CD4-positive, CD25-positive, alpha-beta regulatory T cell (primary cell): Measurements from ENCODE around the gene PLEKHG3. TPM values are rescaled to one million over a fixed set of nuclear protein-coding genes. Genes with fewer than 3 reads are reported as not detected.

Source experiments
- ATAC-seq, 2 donors: fragments of 150-1000 bp; cut with Tn5 transposase; one replicate each; pipeline ENCODE4 v1.10.0; 2021; ENCODE audit warnings: low read depth in 2 of 2, moderate number of reproducible peaks in 2 of 2, moderate library complexity in 1 of 2
- DNase-seq, 3 donors: peaks; one replicate each; pipeline versions ENCODE4 v3.0.0 to v3.0.0-alpha.2; 2012 to 2022; ENCODE audit warnings: mixed read lengths in 1 of 3
- H3K27ac ChIP-seq: one replicate; pipeline ENCODE4 v1.7.0; 2013; ENCODE audit warnings: mild to moderate bottlenecking, low read length; ENCODE audit not compliant: insufficient read depth, poor library complexity, severe bottlenecking
- H3K27me3 ChIP-seq: one replicate; pipeline ENCODE4 v1.7.0; 2013; ENCODE audit warnings: low read length; ENCODE audit not compliant: control insufficient read depth, insufficient read depth
- H3K36me3 ChIP-seq: one replicate; pipeline ENCODE4 v1.7.0; 2013; ENCODE audit warnings: mild to moderate bottlenecking, low read length, moderate library complexity; ENCODE audit not compliant: control insufficient read depth, insufficient read depth
- H3K4me1 ChIP-seq: 2 replicates; pipeline ENCODE4 v1.7.0; 2013; ENCODE audit warnings: mild to moderate bottlenecking, low read length; ENCODE audit not compliant: insufficient read depth, control insufficient read depth, poor library complexity, severe bottlenecking
- H3K4me3 ChIP-seq: one replicate; pipeline ENCODE4 v1.7.0; 2013; ENCODE audit warnings: low read depth, mild to moderate bottlenecking, low read length, moderate library complexity
- H3K9me3 ChIP-seq, 2 experiments: 1 replicate in 1 of 2; 2 replicates in 1 of 2; pipeline ENCODE4 v1.7.0; 2013; ENCODE audit warnings: low read length in 2 of 2, mild to moderate bottlenecking in 1 of 2, moderate library complexity in 1 of 2; ENCODE audit not compliant: control insufficient read depth in 2 of 2
- H3K27ac Mint-ChIP-seq, 3 donors: one replicate each; pipeline ENCODE4 v1.8.0; 2020 to 2022; ENCODE audit warnings: mild to moderate bottlenecking in 3 of 3, mixed read lengths in 3 of 3, moderate library complexity in 2 of 3
- H3K27me3 Mint-ChIP-seq: one replicate; pipeline ENCODE4 v1.8.0; 2022; ENCODE audit warnings: mild to moderate bottlenecking, mixed read lengths
- H3K36me3 Mint-ChIP-seq: one replicate; pipeline ENCODE4 v1.8.0; 2020; ENCODE audit warnings: mixed read lengths
- H3K4me1 Mint-ChIP-seq, 4 donors: one replicate each; pipeline ENCODE4 v1.8.0; 2020 to 2022; ENCODE audit warnings: mixed read lengths in 4 of 4, mild to moderate bottlenecking in 1 of 4
- H3K4me3 Mint-ChIP-seq, 4 donors: one replicate each; pipeline ENCODE4 v1.8.0; 2020 to 2022; ENCODE audit warnings: mild to moderate bottlenecking in 4 of 4, mixed read lengths in 4 of 4, moderate library complexity in 3 of 4
- H3K9me3 Mint-ChIP-seq, 7 donors: one replicate each; pipeline ENCODE4 v1.8.0; 2020 to 2022; ENCODE audit warnings: mixed read lengths in 7 of 7, mild to moderate bottlenecking in 3 of 7, moderate library complexity in 2 of 7
- polyA plus RNA-seq, 4 donors: library from polyadenylated mRNA; unstranded; fragments of 300-500 nt; fragmentation: Illumina TruSeq; gene quantifications; one replicate each; pipeline ENCODE4 v1.2.3, GENCODE V29; 2021
- total RNA-seq: library from RNA; stranded (reverse); gene quantifications from one replicate; pipeline ENCODE4 v1.2.3, GENCODE V29; 2022

Gene PLEKHG3
- total and polyA plus RNA-seq, 5 donors from 2014 or later = 2.1 to 31.9 (median 4.7) TPM

DNA sequence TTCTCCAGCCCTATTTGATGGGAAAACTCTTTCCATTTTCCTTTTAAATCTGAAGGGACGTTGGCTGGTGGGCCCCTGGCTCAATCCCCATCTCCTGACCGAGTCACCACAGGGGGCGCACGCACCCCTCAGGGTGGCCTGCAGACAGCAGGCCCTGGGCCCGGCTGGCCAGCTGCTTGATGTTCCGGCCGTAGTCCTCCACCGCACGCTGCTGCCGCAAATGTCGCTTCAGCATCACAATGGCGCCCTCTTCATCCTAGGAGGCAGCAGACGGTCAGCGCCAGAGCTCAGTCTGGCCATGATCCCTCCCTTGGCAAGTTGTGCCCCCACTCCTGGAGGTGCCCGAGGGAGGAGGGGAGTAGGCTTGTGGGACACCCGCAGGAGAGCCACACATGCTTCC, 70.0 kb downstream of the PLEKHG3 start:
- Histone ChIP-seq H3K36me3 (no peaks in the 10 kb centered on the region), H3K4me3 (no peak overlapping the region), H3K27me3 (no peaks in the 10 kb centered on the region), H3K9me3 (no peaks in the 10 kb centered on the region), H3K4me1 (peaks cover 12% of the 10 kb centered on the region), H3K27ac (no peak overlapping the region)
- DNase-seq = no peak
- Mint-ChIP-seq H3K27me3 (no peaks in the 10 kb centered on the region), H3K4me3 (no peak overlapping the region), H3K9me3 (no peaks in the 10 kb centered on the region), H3K27ac (no peak overlapping the region), H3K36me3 (no peaks in the 10 kb centered on the region), H3K4me1 (peaks cover 0 to 19% (median 4%) of the 10 kb centered on the region in 4 donors)
- ATAC-seq = no peak

DNA sequence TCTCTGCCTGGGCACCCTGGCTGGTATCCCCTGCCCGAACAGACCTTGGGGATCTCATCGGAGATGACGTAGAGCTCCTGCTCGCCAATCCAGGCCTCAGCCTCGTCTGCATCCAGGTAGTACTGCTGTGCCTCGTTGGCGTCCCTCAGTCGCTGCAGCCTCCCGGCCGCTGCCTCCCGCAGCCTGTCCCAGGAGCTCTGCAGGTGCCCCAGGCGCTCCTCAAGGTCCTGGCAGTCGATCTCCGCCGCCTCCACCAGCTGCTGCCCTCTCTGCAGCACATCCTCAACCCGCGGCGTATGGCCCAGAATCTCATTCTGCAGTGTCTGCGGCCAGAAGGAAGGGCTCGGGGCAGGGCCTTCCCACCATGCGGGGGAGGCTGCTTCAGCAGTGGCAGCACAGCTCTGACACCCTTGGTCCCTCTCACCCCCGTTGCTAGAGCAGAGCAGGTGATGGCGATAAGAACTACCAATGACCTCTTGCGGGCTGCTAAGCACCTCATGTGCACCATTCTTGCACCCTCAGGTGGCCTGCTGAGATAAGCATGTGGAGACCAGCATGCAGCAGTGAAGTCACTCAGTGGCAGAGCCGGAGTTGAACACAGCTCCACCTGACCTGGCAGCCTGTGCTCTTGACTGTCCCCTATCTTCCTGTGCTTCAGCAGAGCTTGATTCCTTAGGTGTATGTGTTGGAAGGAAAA, 71.0 kb downstream of the PLEKHG3 start:
- no peak for ATAC-seq
- no peak for DNase-seq
- Histone ChIP-seq H3K4me1 (peaks cover 12% of the 10 kb centered on the region), H3K36me3 (no peaks in the 10 kb centered on the region), H3K9me3 (no peaks in the 10 kb centered on the region), H3K4me3 (no peak overlapping the region), H3K27me3 (no peaks in the 10 kb centered on the region), H3K27ac (no peak overlapping the region)
- Mint-ChIP-seq H3K36me3 (no peaks in the 10 kb centered on the region), H3K4me1 (peaks cover 0 to 16% (median 4%) of the 10 kb centered on the region in 4 donors), H3K4me3 (no peak overlapping the region), H3K27ac (no peak overlapping the region), H3K9me3 (peaks cover 0 to 3% (median 0%) of the 10 kb centered on the region in 7 donors), H3K27me3 (no peaks in the 10 kb centered on the region)

- Mint-ChIP-seq H3K4me1 (no peaks in the 10 kb centered on the region), H3K27me3 (no peaks in the 10 kb centered on the region), H3K9me3 (peaks cover 0 to 3% (median 0%) of the 10 kb centered on the region in 7 donors), H3K36me3 (no peaks in the 10 kb centered on the region), H3K4me3 (no peak overlapping the region), H3K27ac (no peak overlapping the region)
- no peaks in the 10 kb centered on the region for H3K27me3 ChIP-seq
- no peaks in the 10 kb centered on the region for H3K36me3 ChIP-seq
- no peaks in the 10 kb centered on the region for H3K4me1 ChIP-seq
- no peaks in the 10 kb centered on the region for H3K9me3 ChIP-seq
- no peak for DNase-seq
- ATAC-seq = no peak
- no peak overlapping the region for H3K27ac ChIP-seq
- no peak overlapping the region for H3K4me3 ChIP-seq
Observed at GRCh38 chr14:64777461-64777860, 73.2 kb downstream of the PLEKHG3 start.

DNA sequence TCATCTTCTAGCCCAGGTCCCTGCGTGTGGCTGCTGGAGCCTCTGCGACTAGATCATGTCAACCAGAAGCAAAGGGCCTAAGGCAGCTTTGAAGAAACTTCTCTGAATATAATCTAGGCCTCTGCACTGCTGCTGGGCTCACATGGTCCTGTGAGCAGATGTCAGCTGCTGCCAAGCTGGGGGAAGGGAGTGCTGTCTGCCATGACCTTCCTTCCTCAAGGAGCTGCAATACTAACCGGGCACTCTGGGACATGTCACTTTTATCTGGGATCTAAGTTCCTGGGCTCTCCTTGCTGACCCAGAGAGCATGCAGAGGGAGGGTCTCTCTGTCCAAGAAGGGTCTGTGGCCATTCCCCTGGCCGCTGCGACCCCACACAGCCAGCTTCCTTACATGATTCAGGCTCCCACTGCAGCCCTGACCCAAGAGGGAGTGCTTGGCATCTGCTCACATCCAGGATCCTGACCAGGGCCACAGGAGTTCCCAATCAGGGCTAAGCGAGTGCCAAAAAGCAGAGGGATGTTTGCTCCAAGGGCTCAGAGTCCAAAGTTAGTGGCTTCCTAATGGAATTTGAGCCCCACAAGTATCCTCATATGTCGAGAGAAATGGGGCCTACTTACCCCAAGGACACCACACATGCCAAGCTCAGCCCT, 74.0 kb downstream of the PLEKHG3 start:
- ATAC-seq (no peak), DNase-seq (no peak)
- no peaks in the 10 kb centered on the region for H3K9me3 ChIP-seq
- no peak overlapping the region for H3K4me3 ChIP-seq
- no peak overlapping the region for H3K27ac Mint-ChIP-seq
- H3K27me3 Mint-ChIP-seq = no peaks in the 10 kb centered on the region
- H3K36me3 ChIP-seq = no peaks in the 10 kb centered on the region
- H3K4me1 Mint-ChIP-seq = no peaks in the 10 kb centered on the region
- no peaks in the 10 kb centered on the region for H3K36me3 Mint-ChIP-seq
- H3K4me1 ChIP-seq = no peaks in the 10 kb centered on the region
- no peak overlapping the region for H3K4me3 Mint-ChIP-seq
- H3K27me3 ChIP-seq = no peaks in the 10 kb centered on the region
- H3K27ac ChIP-seq = no peak overlapping the region
- peaks cover 0 to 3% (median 0%) of the 10 kb centered on the region in 7 donors for H3K9me3 Mint-ChIP-seq

GRCh38 chr14:64779472-64779871, 75.2 kb downstream of the PLEKHG3 start:
- no peaks in the 10 kb centered on the region for H3K27me3 Mint-ChIP-seq
- Histone ChIP-seq H3K27me3 (no peaks in the 10 kb centered on the region), H3K4me1 (no peaks in the 10 kb centered on the region), H3K27ac (no peak overlapping the region), H3K36me3 (no peaks in the 10 kb centered on the region), H3K4me3 (no peak overlapping the region), H3K9me3 (no peaks in the 10 kb centered on the region)
- no peak overlapping the region for H3K27ac Mint-ChIP-seq
- H3K36me3 Mint-ChIP-seq = no peaks in the 10 kb centered on the region
- H3K4me1 Mint-ChIP-seq = no peaks in the 10 kb centered on the region
- ATAC-seq (no peak), DNase-seq (no peak)
- peaks cover 0 to 3% (median 0%) of the 10 kb centered on the region in 7 donors for H3K9me3 Mint-ChIP-seq
- H3K4me3 Mint-ChIP-seq = no peak overlapping the region

- ATAC-seq = no peak
- no peak overlapping the region for H3K4me3 Mint-ChIP-seq
- no peak for DNase-seq
- no peaks in the 10 kb centered on the region for H3K9me3 ChIP-seq
- peaks cover 0 to 3% (median 0%) of the 10 kb centered on the region in 7 donors for H3K9me3 Mint-ChIP-seq
- H3K27me3 Mint-ChIP-seq = no peaks in the 10 kb centered on the region
- no peaks in the 10 kb centered on the region for H3K27me3 ChIP-seq
- no peaks in the 10 kb centered on the region for H3K4me1 Mint-ChIP-seq
- no peak overlapping the region for H3K4me3 ChIP-seq
- no peaks in the 10 kb centered on the region for H3K36me3 Mint-ChIP-seq
- no peak overlapping the region for H3K27ac ChIP-seq
- H3K36me3 ChIP-seq = no peaks in the 10 kb centered on the region
- no peak overlapping the region for H3K27ac Mint-ChIP-seq
- no peaks in the 10 kb centered on the region for H3K4me1 ChIP-seq
Observed at GRCh38 chr14:64782196-64782595, 78.0 kb downstream of the PLEKHG3 start.

DNA sequence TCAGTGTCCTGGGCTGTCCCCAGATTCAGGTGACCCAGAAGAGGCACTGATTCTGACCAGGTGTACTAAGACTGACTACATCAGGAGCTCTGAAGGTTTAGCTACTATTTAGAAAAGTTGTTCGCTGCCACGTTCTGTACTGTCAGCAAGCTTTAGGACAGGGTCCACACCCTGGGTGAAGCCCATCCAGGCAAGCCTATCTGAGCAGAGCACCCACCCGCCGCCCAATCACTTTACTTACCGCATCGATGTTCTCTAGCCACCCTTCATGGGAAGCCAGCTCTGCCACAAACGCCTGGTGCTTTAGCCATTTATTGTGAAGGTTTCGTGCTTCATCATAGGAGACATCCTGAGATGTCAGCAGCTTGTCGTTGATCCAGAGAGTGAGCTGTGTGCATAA, 79.8 kb downstream of the PLEKHG3 start:
- Mint-ChIP-seq H3K27ac (no peak overlapping the region), H3K9me3 (peaks cover 0 to 3% (median 0%) of the 10 kb centered on the region in 7 donors), H3K36me3 (no peaks in the 10 kb centered on the region), H3K27me3 (no peaks in the 10 kb centered on the region), H3K4me3 (no peak overlapping the region), H3K4me1 (no peaks in the 10 kb centered on the region)
- Histone ChIP-seq H3K4me3 (no peak overlapping the region), H3K36me3 (no peaks in the 10 kb centered on the region), H3K27ac (no peak overlapping the region), H3K9me3 (no peaks in the 10 kb centered on the region), H3K27me3 (no peaks in the 10 kb centered on the region), H3K4me1 (no peaks in the 10 kb centered on the region)
- DNase-seq (no peak), ATAC-seq (no peak)
